Thyroid gland (tissue), 4 donors: ENCODE measurements around the gene MT3. TPM values are rescaled to one million over a fixed set of nuclear protein-coding genes. Genes with fewer than 3 reads are reported as not detected.

Experiments
- DNase-seq, 2 donors: peaks; one replicate each; pipeline ENCODE4 v3.0.0-alpha.2; 2019
- H3K27ac ChIP-seq, 3 donors: fragments of 200-600 bp; sonication (generic); 1 replicate in 2 of 3; 2 replicates in 1 of 3; pipeline ENCODE4 v1.5.1; 2016 to 2019; ENCODE audit warnings: mild to moderate bottlenecking in 1 of 3, moderate library complexity in 1 of 3
- H3K27me3 ChIP-seq: fragments of 200-600 bp; sonication (generic); one replicate; pipeline ENCODE4 v1.5.1; 2019
- H3K36me3 ChIP-seq, 2 donors: fragments of 200-600 bp; sonication (generic); one replicate each; pipeline ENCODE4 v1.5.1; 2016 to 2019
- H3K4me1 ChIP-seq, 2 donors: fragments of 200-600 bp; sonication (generic); one replicate each; pipeline ENCODE4 v1.5.1; 2017 to 2019
- H3K4me3 ChIP-seq, 3 donors: fragments of 200-600 bp; sonication (generic); replicated peaks in 1 of 3; 1 replicate in 2 of 3; 2 replicates in 1 of 3; pipeline ENCODE4 v1.5.1; 2016; ENCODE audit warnings: mild to moderate bottlenecking in 1 of 3
- H3K9me3 ChIP-seq: fragments of 200-600 bp; sonication (generic); one replicate; pipeline ENCODE4 v1.5.1; 2017
- POLR2A ChIP-seq, 2 donors: fragments of 450-650 bp; IDR thresholded peaks; one replicate each; pipeline ENCODE4 v1.6.1; 2017; ENCODE audit warnings: antibody characterized with exemption in 2 of 2, mild to moderate bottlenecking in 2 of 2, moderate library complexity in 1 of 2
- WGBS, 2 donors: methylation state at CpG; one replicate each; pipeline ENCODE4 v1.1.5; 2017; 5-methylcytosine and 5-hydroxymethylcytosine counted together
- intact Hi-C: fragments of 100-400 bp; cut with DNase I; formaldehyde crosslinking; loops from one replicate; pipeline ENCODE4 v1.15.1; 2023
- total RNA-seq, 4 donors: library from RNA; depleted of rRNA; stranded (reverse); fragments of >200 nt; gene quantifications; one replicate each; pipeline ENCODE4 v1.2.3, GENCODE V29; 2016
- TF ChIP-seq, protein P1 (sequence below), 6 experiments: fragments of 200-600 bp in 3 of 6; fragments of 450-650 bp in 3 of 6; sonication (generic) in 3 of 6; IDR thresholded peaks; one replicate each; pipeline ENCODE4 v1.5.1; 2016 to 2019; ENCODE audit warnings: antibody characterized with exemption in 6 of 6, mild to moderate bottlenecking in 2 of 6, inconsistent platforms in 1 of 6, moderate library complexity in 1 of 6

Gene MT3
- total RNA-seq, 4 donors from 2014 or later = not detected

DNA sequence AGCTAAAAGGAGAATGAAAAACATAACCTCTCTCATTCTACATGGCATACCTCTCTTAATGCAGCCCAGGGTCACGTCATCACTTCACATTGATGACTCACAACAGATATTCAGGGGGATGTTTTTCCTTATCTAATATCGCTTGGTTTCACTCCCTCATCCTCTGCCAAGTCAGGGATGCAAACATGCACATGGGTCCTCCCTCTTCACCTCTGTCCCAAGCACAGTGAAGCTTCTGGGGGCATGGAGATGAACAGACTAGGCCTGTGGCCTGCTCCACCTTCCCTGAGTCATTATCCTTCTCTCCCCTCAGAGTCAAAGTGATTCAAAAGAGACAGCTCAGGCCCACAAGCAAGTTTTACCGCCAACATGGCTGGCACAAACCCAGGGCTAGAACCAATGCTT, 16.7 kb downstream of the MT3 start:
- 57 to 74% methylated on average over 3 of the region's 3 CpGs for WGBS, 2 donors
- peaks cover 40 to 42% of the 10 kb centered on the region in 2 donors for H3K4me1 ChIP-seq
- intact Hi-C loops = loop anchor here (5.0 to 10.0 kb wide), 2 partner anchors 81 to 91 kb away; no protein-coding TSS in a partner anchor

GRCh38 chr16:56606476-56607108, 17.3 kb downstream of the MT3 start:
- DNase-seq = peak; percentile 59 to 63
- H3K4me1 ChIP-seq = peaks cover 45 to 47% of the 10 kb centered on the region in 2 donors
- H3K4me3 ChIP-seq = no peak overlapping the region
- TF ChIP-seq, protein P1, sequence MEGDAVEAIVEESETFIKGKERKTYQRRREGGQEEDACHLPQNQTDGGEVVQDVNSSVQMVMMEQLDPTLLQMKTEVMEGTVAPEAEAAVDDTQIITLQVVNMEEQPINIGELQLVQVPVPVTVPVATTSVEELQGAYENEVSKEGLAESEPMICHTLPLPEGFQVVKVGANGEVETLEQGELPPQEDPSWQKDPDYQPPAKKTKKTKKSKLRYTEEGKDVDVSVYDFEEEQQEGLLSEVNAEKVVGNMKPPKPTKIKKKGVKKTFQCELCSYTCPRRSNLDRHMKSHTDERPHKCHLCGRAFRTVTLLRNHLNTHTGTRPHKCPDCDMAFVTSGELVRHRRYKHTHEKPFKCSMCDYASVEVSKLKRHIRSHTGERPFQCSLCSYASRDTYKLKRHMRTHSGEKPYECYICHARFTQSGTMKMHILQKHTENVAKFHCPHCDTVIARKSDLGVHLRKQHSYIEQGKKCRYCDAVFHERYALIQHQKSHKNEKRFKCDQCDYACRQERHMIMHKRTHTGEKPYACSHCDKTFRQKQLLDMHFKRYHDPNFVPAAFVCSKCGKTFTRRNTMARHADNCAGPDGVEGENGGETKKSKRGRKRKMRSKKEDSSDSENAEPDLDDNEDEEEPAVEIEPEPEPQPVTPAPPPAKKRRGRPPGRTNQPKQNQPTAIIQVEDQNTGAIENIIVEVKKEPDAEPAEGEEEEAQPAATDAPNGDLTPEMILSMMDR (IDR thresholded peaks at IDR 0.05) = no peak
- no peak for TF ChIP-seq POLR2A (IDR thresholded peaks at IDR 0.05)
- WGBS, 2 donors = 28% methylated on average over 8 of the region's 8 CpGs
- intact Hi-C loops = loop anchor here (5.0 to 10.0 kb wide), 2 partner anchors 81 to 92 kb away; no protein-coding TSS in a partner anchor
- H3K9me3 ChIP-seq = no peaks in the 10 kb centered on the region
- no peaks in the 10 kb centered on the region for H3K36me3 ChIP-seq
- no peaks in the 10 kb centered on the region for H3K27me3 ChIP-seq
- H3K27ac ChIP-seq = peak overlapping the region; percentile 89 to 98 (median 97)

More for the DNA sequence above, 16.7 kb downstream of the MT3 start:
- TF ChIP-seq POLR2A (IDR thresholded peaks at IDR 0.05) = no peak
- TF ChIP-seq, protein P1 (IDR thresholded peaks at IDR 0.05) = no peak
- peak overlapping the region; percentile 89 to 98 (median 97) for H3K27ac ChIP-seq
- no peak overlapping the region for H3K4me3 ChIP-seq
- peak; percentile 63 to 66 for DNase-seq
- H3K27me3 ChIP-seq = no peaks in the 10 kb centered on the region
- H3K9me3 ChIP-seq = no peaks in the 10 kb centered on the region
- H3K36me3 ChIP-seq = no peaks in the 10 kb centered on the region

DNA sequence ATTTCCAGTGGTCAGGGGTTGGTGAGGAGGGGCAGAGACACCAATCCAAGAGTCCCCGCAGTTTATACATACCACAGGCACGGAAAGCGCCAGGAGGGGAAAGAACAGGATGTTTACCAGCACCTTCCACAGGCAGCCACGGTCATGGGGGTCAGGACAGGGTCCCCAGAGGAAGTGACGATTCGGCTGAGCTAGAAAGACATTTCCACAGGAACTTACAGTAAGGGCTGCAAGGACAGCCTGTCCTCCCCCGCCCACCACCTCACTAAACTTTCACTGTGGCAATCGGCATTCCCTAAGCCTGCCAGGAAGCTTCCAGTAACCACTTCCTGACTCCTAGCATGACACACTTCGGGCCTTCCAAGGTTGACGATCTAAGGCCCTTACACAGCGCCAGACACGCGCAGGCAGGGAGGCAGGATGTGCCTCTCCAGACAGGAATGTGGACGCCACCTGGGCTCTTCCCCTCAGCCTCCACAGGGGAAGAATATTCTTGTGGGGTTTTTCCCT, 17.8 kb downstream of the MT3 start:
- Histone ChIP-seq H3K27me3 (no peaks in the 10 kb centered on the region), H3K4me3 (no peak overlapping the region), H3K4me1 (peaks cover 47 to 51% of the 10 kb centered on the region in 2 donors), H3K9me3 (no peaks in the 10 kb centered on the region), H3K27ac (peak overlapping the region; percentile 89 to 98 (median 97)), H3K36me3 (no peaks in the 10 kb centered on the region)
- intact Hi-C loops = loop anchor here (5.0 to 10.0 kb wide), 2 partner anchors 80 to 92 kb away; no protein-coding TSS in a partner anchor
- 62 to 73% methylated on average over 14 of the region's 14 CpGs for WGBS, 2 donors
- TF ChIP-seq POLR2A (IDR thresholded peaks at IDR 0.05) = no peak
- TF ChIP-seq, protein P1 (IDR thresholded peaks at IDR 0.05) = no peak
- DNase-seq = peak; percentile 70 to 72

- intact Hi-C loops = loop anchor here (5.0 to 10.0 kb wide), 2 partner anchors 80 to 93 kb away; no protein-coding TSS in a partner anchor
- no peaks in the 10 kb centered on the region for H3K9me3 ChIP-seq
- TF ChIP-seq, protein P1 (IDR thresholded peaks at IDR 0.05) = no peak
- no peak for TF ChIP-seq POLR2A (IDR thresholded peaks at IDR 0.05)
- no peaks in the 10 kb centered on the region for H3K36me3 ChIP-seq
- peaks cover 47 to 51% of the 10 kb centered on the region in 2 donors for H3K4me1 ChIP-seq
- no peaks in the 10 kb centered on the region for H3K27me3 ChIP-seq
- H3K27ac ChIP-seq = peak overlapping the region; percentile 89 to 98 (median 97)
- DNase-seq = no peak
- WGBS, 2 donors = 70 to 93% methylated on average over 2 of the region's 2 CpGs
- peak overlapping the region in 1 of 3 donors; percentile 64 for H3K4me3 ChIP-seq
These were observed 18.3 kb downstream of the MT3 start for GRCh38 chr16:56607675-56608042.
